ENCODE results near the gene FEM1B. TPM values are rescaled to one million over a fixed set of nuclear protein-coding genes. Genes with fewer than 3 reads are reported as not detected.

FEM1B gene
- polyA plus RNA-seq, 3 donors = 21.5 to 26.4 (median 26.0) TPM

GRCh38 chr15:68276668-68277067 is 877 bp upstream of the FEM1B start:
- H3K79me2 ChIP-seq (ENCODE audit: insufficient read depth, low read length) = peaks cover 49% of the 10 kb centered on the region
- DNase-seq = no peak
- 51% methylated on average over 3 of the region's 3 CpGs for WGBS (ENCODE audit: insufficient coverage)
- Mint-ChIP-seq H3K4me1 (peaks cover 41% of the 10 kb centered on the region), H3K27ac (peak overlapping the region; percentile 96 to 99 (median 97)), H3K27me3 (ENCODE audit: low read depth in 3 of 3) (no peaks in the 10 kb centered on the region), H3K4me3 (peak overlapping the region; percentile 91 to 98), H3K9me3 (no peaks in the 10 kb centered on the region), H3K36me3 (peaks cover 5 to 6% of the 10 kb centered on the region in 2 donors)
- TF ChIP-seq, protein P1, sequence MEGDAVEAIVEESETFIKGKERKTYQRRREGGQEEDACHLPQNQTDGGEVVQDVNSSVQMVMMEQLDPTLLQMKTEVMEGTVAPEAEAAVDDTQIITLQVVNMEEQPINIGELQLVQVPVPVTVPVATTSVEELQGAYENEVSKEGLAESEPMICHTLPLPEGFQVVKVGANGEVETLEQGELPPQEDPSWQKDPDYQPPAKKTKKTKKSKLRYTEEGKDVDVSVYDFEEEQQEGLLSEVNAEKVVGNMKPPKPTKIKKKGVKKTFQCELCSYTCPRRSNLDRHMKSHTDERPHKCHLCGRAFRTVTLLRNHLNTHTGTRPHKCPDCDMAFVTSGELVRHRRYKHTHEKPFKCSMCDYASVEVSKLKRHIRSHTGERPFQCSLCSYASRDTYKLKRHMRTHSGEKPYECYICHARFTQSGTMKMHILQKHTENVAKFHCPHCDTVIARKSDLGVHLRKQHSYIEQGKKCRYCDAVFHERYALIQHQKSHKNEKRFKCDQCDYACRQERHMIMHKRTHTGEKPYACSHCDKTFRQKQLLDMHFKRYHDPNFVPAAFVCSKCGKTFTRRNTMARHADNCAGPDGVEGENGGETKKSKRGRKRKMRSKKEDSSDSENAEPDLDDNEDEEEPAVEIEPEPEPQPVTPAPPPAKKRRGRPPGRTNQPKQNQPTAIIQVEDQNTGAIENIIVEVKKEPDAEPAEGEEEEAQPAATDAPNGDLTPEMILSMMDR (IDR thresholded peaks at IDR 0.05) = no peak
- peak overlapping the region; percentile 99 for H2AFZ ChIP-seq (ENCODE audit: insufficient read depth, low read depth, low read length, poor library complexity, severe bottlenecking)
- peak overlapping the region; percentile 96 to 97 for H3K27ac ChIP-seq (ENCODE audit: low read depth in 1 of 2, low read length in 2 of 2)
- H3K4me1 ChIP-seq (ENCODE audit: control insufficient read depth in 1 of 2, insufficient read depth in 2 of 2, low read length in 2 of 2) = peaks cover 41 to 45% of the 10 kb centered on the region in 2 donors
- peak overlapping the region; percentile 94 for H3K4me2 ChIP-seq (replicated peaks; ENCODE audit: extremely low read depth, low read length, poor library complexity, severe bottlenecking)
- peak overlapping the region; percentile 94 for H3K9ac ChIP-seq (ENCODE audit: insufficient read depth, low read length, poor library complexity, severe bottlenecking)
- no peaks in the 10 kb centered on the region for H3K36me3 ChIP-seq (replicated peaks in 1 of 2; ENCODE audit: control insufficient read depth in 1 of 2, insufficient read depth in 2 of 2, low read length in 2 of 2)
- H4K20me1 ChIP-seq (ENCODE audit: insufficient read depth, low read length) = peaks cover 34% of the 10 kb centered on the region
- H3K27me3 ChIP-seq (ENCODE audit: control insufficient read depth in 2 of 2, insufficient read depth in 2 of 2, low read length in 2 of 2) = no peaks in the 10 kb centered on the region
- peak overlapping the region; percentile 75 to 92 (median 88) for H3K4me3 ChIP-seq (replicated peaks in 1 of 3; ENCODE audit: low read depth in 2 of 3, low read length in 3 of 3)
- no peaks in the 10 kb centered on the region for H3K9me3 ChIP-seq (replicated peaks in 1 of 2; ENCODE audit: control insufficient read depth in 1 of 2, insufficient read depth in 1 of 2, low read length in 2 of 2)
- intact Hi-C loops (cut with micrococcal nuclease) = loop anchor here in 1 of 2 donors (1.0 kb wide), 1 partner anchor 46 kb away; no protein-coding TSS in a partner anchor

GRCh38 chr15:68277131-68277602 is 378 bp upstream of the FEM1B start:
- Mint-ChIP-seq H3K9me3 (no peaks in the 10 kb centered on the region), H3K27me3 (ENCODE audit: low read depth in 3 of 3) (no peaks in the 10 kb centered on the region), H3K4me3 (peak overlapping the region; percentile 91 to 98), H3K4me1 (peaks cover 46% of the 10 kb centered on the region), H3K27ac (peak overlapping the region; percentile 96 to 99 (median 97)), H3K36me3 (peaks cover 5 to 6% of the 10 kb centered on the region in 2 donors)
- intact Hi-C loops (cut with micrococcal nuclease) = loop anchor here in 1 of 2 donors (1.0 kb wide), 1 partner anchor 47 kb away; no protein-coding TSS in a partner anchor
- Histone ChIP-seq H3K9me3 (replicated peaks in 1 of 2; ENCODE audit: control insufficient read depth in 1 of 2, insufficient read depth in 1 of 2, low read length in 2 of 2) (no peaks in the 10 kb centered on the region), H2AFZ (ENCODE audit: insufficient read depth, low read depth, low read length, poor library complexity, severe bottlenecking) (peak overlapping the region; percentile 99), H3K27me3 (ENCODE audit: control insufficient read depth in 2 of 2, insufficient read depth in 2 of 2, low read length in 2 of 2) (no peaks in the 10 kb centered on the region), H4K20me1 (ENCODE audit: insufficient read depth, low read length) (peaks cover 39% of the 10 kb centered on the region), H3K27ac (ENCODE audit: low read depth in 1 of 2, low read length in 2 of 2) (peak overlapping the region; percentile 96 to 97), H3K79me2 (ENCODE audit: insufficient read depth, low read length) (peaks cover 54% of the 10 kb centered on the region), H3K4me2 (replicated peaks; ENCODE audit: extremely low read depth, low read length, poor library complexity, severe bottlenecking) (peak overlapping the region; percentile 94), H3K9ac (ENCODE audit: insufficient read depth, low read length, poor library complexity, severe bottlenecking) (peak overlapping the region; percentile 94), H3K36me3 (replicated peaks in 1 of 2; ENCODE audit: control insufficient read depth in 1 of 2, insufficient read depth in 2 of 2, low read length in 2 of 2) (no peaks in the 10 kb centered on the region), H3K4me1 (ENCODE audit: control insufficient read depth in 1 of 2, insufficient read depth in 2 of 2, low read length in 2 of 2) (peaks cover 46 to 50% of the 10 kb centered on the region in 2 donors), H3K4me3 (replicated peaks in 1 of 3; ENCODE audit: low read depth in 2 of 3, low read length in 3 of 3) (peak overlapping the region; percentile 75 to 92 (median 88))
- DNase-seq = no peak
- TF ChIP-seq, protein P1 (IDR thresholded peaks at IDR 0.05) = no peak
- WGBS (ENCODE audit: insufficient coverage) = under 1% methylated on average over 20 of the region's 25 CpGs
